ENCODE data around the gene ARID1A. TPM values are rescaled to one million over a fixed set of nuclear protein-coding genes. Genes with fewer than 3 reads are reported as not detected.

ARID1A gene
- total RNA-seq, 1 donor from 2014 or later = 142 TPM

- no peak for DNase-seq
- Mint-ChIP-seq H3K36me3 (ENCODE audit: low read depth) (peaks cover 59% of the 10 kb centered on the region), H3K4me1 (peaks cover 46% of the 10 kb centered on the region), H3K9me3 (no peaks in the 10 kb centered on the region), H3K4me3 (no peak overlapping the region), H3K27me3 (no peaks in the 10 kb centered on the region), H3K27ac (peak overlapping the region; percentile 76)
- intact Hi-C loops (cut with micrococcal nuclease) = no loop called here
- ChIA-PET CTCF (interaction anchor here (1.7 kb wide), 1 partner anchor 105 kb away, joined by 5 read pairs; no protein-coding TSS in a partner anchor), POLR2A (interaction anchor here (8.7 kb wide), 1 partner anchor 86 kb away, joined by 308 read pairs; the partner anchor contains the start of gene ARID1A)
- TF ChIP-seq, protein P1, sequence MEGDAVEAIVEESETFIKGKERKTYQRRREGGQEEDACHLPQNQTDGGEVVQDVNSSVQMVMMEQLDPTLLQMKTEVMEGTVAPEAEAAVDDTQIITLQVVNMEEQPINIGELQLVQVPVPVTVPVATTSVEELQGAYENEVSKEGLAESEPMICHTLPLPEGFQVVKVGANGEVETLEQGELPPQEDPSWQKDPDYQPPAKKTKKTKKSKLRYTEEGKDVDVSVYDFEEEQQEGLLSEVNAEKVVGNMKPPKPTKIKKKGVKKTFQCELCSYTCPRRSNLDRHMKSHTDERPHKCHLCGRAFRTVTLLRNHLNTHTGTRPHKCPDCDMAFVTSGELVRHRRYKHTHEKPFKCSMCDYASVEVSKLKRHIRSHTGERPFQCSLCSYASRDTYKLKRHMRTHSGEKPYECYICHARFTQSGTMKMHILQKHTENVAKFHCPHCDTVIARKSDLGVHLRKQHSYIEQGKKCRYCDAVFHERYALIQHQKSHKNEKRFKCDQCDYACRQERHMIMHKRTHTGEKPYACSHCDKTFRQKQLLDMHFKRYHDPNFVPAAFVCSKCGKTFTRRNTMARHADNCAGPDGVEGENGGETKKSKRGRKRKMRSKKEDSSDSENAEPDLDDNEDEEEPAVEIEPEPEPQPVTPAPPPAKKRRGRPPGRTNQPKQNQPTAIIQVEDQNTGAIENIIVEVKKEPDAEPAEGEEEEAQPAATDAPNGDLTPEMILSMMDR (IDR thresholded peaks at IDR 0.05) = no peak
- no peak for ATAC-seq (ENCODE audit: low read depth)
Observed at GRCh38 chr1:26782521-26783212, 86.9 kb downstream of the ARID1A start.

- intact Hi-C loops (cut with micrococcal nuclease) = no loop called here
- Mint-ChIP-seq H3K27me3 (no peaks in the 10 kb centered on the region), H3K36me3 (ENCODE audit: low read depth) (peaks cover 51% of the 10 kb centered on the region), H3K4me1 (peaks cover 43% of the 10 kb centered on the region), H3K27ac (peak overlapping the region; percentile 76), H3K9me3 (no peaks in the 10 kb centered on the region), H3K4me3 (no peak overlapping the region)
- ChIA-PET POLR2A (interaction anchor here (8.7 kb wide), 1 partner anchor 87 kb away, joined by 308 read pairs; the partner anchor contains the start of gene ARID1A), CTCF (interaction anchor here (1.7 to 10.4 kb wide), 2 partner anchors 106 to 181 kb away, joined by 5 to 302 read pairs; no protein-coding TSS in a partner anchor)
- ATAC-seq (ENCODE audit: low read depth) = no peak
- TF ChIP-seq, protein P1 (IDR thresholded peaks at IDR 0.05) = no peak
- DNase-seq = no peak
Observed at GRCh38 chr1:26783646-26784022, 87.8 kb downstream of the ARID1A start.

- DNase-seq = no peak
- no peak for ATAC-seq (ENCODE audit: low read depth)
- H3K27me3 Mint-ChIP-seq = no peaks in the 10 kb centered on the region
- ChIA-PET POLR2A (interaction anchor here (0.6 to 8.7 kb wide), 4 partner anchors 40 to 287 kb away, joined by 6 to 308 read pairs (median 32); partner anchors contain the start of gene ARID1A), CTCF (interaction anchor here (1.7 to 10.4 kb wide), 2 partner anchors 107 to 182 kb away, joined by 5 to 302 read pairs; no protein-coding TSS in a partner anchor)
- peaks cover 47% of the 10 kb centered on the region for H3K36me3 Mint-ChIP-seq (ENCODE audit: low read depth)
- no peaks in the 10 kb centered on the region for H3K9me3 Mint-ChIP-seq
- peaks cover 45% of the 10 kb centered on the region for H3K4me1 Mint-ChIP-seq
- H3K4me3 Mint-ChIP-seq = no peak overlapping the region
- intact Hi-C loops (cut with micrococcal nuclease) = no loop called here
- TF ChIP-seq, protein P1 (IDR thresholded peaks at IDR 0.05) = no peak
- peak overlapping the region; percentile 76 for H3K27ac Mint-ChIP-seq
Observed at GRCh38 chr1:26784023-26784871, 88.4 kb downstream of the ARID1A start.

DNA sequence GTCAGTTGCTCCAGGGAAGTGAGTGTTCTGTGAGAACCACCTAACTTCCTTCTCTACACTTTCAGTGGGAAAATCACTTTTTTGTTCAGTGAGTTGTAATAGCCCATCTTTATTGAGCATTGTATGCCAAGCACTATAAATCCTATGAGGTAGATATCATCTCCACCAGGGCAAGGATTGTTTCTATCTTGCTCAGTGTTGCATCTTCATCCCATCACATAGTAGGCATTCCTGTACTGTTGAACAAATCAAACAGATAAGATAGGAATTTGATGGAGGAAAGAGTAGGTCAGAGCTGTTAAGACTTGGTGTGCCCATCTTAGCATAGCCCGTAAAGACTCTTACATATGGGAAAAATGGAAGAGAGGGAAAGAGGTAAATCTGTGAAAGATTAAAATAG is 89.1 kb downstream of the ARID1A start:
- no peak for ATAC-seq (ENCODE audit: low read depth)
- no peak for DNase-seq
- H3K27me3 Mint-ChIP-seq = no peaks in the 10 kb centered on the region
- H3K9me3 Mint-ChIP-seq = no peaks in the 10 kb centered on the region
- TF ChIP-seq, protein P1 (IDR thresholded peaks at IDR 0.05) = no peak
- H3K4me1 Mint-ChIP-seq = peaks cover 49% of the 10 kb centered on the region
- ChIA-PET POLR2A (interaction anchor here (0.9 to 8.7 kb wide), 6 partner anchors 15 to 183 kb away, joined by 3 to 308 read pairs (median 8); partner anchors contain the start of gene ARID1A), CTCF (interaction anchor here (10.4 kb wide), 1 partner anchor 182 kb away, joined by 302 read pairs; no protein-coding TSS in a partner anchor)
- H3K27ac Mint-ChIP-seq = peak overlapping the region; percentile 76
- intact Hi-C loops (cut with micrococcal nuclease) = no loop called here
- H3K4me3 Mint-ChIP-seq = no peak overlapping the region
- H3K36me3 Mint-ChIP-seq (ENCODE audit: low read depth) = peaks cover 41% of the 10 kb centered on the region

All from activated B cell treated with CpG ODN at 0.5 μM for 24 hours (primary cell).